ENCODE measurements around the gene NTRK3. TPM values are rescaled to one million over a fixed set of nuclear protein-coding genes. Genes with fewer than 3 reads are reported as not detected.

NTRK3 gene
- total and polyA plus RNA-seq, 10 donors = 0.33 to 6.6 (median 2.1) TPM

GRCh38 chr15:88267720-88268119, 11.2 kb upstream of the NTRK3 start:
- WGBS, 5 donors = 79 to 81% (median 80%) methylated on average over 5 of the region's 5 CpGs
- peaks cover 0 to 61% (median 0%) of the 10 kb centered on the region in 7 donors for H3K27me3 ChIP-seq (replicated peaks in 1 of 7)

GRCh38 chr15:88266170-88266569, 9.6 kb upstream of the NTRK3 start:
- WGBS, 5 donors = 79 to 89% (median 82%) methylated on average over 10 of the region's 10 CpGs
- DNase-seq = peak; percentile 47
- Histone ChIP-seq H3K27me3 (replicated peaks in 1 of 7) (peaks cover 0 to 76% (median 0%) of the 10 kb centered on the region in 7 donors), H3K36me3 (no peaks in the 10 kb centered on the region), H3K4me1 (no peaks in the 10 kb centered on the region), H3K27ac (no peak overlapping the region), H3K9me3 (no peaks in the 10 kb centered on the region), H3K4me3 (no peak overlapping the region)
- TF ChIP-seq POLR2AphosphoS5 (IDR thresholded peaks at IDR 0.05) = no peak
- TF ChIP-seq POLR2A (IDR thresholded peaks at IDR 0.05) = no peak
- intact Hi-C loops (cut with DNase I; ENCODE audit: low total_unique reads) = no loop called here

More at GRCh38 chr15:88267720-88268119, 11.2 kb upstream of the NTRK3 start:
- no peak overlapping the region for H3K4me3 ChIP-seq
- DNase-seq = no peak
- no peaks in the 10 kb centered on the region for H3K4me1 ChIP-seq
- no peaks in the 10 kb centered on the region for H3K36me3 ChIP-seq
- no peak for TF ChIP-seq POLR2AphosphoS5 (IDR thresholded peaks at IDR 0.05)
- no peak for TF ChIP-seq CTCF (IDR thresholded peaks at IDR 0.05 in 8 of 11, conservative IDR thresholded peaks at IDR 0.05 in 3 of 11)
- no peak for TF ChIP-seq POLR2A (IDR thresholded peaks at IDR 0.05)
- H3K9me3 ChIP-seq = no peaks in the 10 kb centered on the region
- intact Hi-C loops (cut with DNase I; ENCODE audit: low total_unique reads) = no loop called here
- no peak overlapping the region for H3K27ac ChIP-seq

- 63 to 73% (median 68%) methylated on average over 4 of the region's 4 CpGs for WGBS, 5 donors
- H3K9me3 ChIP-seq = no peaks in the 10 kb centered on the region
- H3K36me3 ChIP-seq = no peaks in the 10 kb centered on the region
- no peak overlapping the region for H3K4me3 ChIP-seq
- TF ChIP-seq POLR2A (IDR thresholded peaks at IDR 0.05) (no peak), CTCF (IDR thresholded peaks at IDR 0.05 in 8 of 11, conservative IDR thresholded peaks at IDR 0.05 in 3 of 11) (no peak), POLR2AphosphoS5 (IDR thresholded peaks at IDR 0.05) (no peak)
- intact Hi-C loops (cut with DNase I; ENCODE audit: low total_unique reads) = no loop called here
- H3K27me3 ChIP-seq (replicated peaks in 1 of 7) = peaks cover 0 to 82% (median 0%) of the 10 kb centered on the region in 7 donors
- H3K27ac ChIP-seq = no peak overlapping the region
- no peak for DNase-seq
- no peaks in the 10 kb centered on the region for H3K4me1 ChIP-seq
Observed at GRCh38 chr15:88264622-88265021, 8.1 kb upstream of the NTRK3 start.

- intact Hi-C loops (cut with DNase I; ENCODE audit: low total_unique reads) = no loop called here
- H3K36me3 ChIP-seq = no peaks in the 10 kb centered on the region
- WGBS, 5 donors = 78 to 88% (median 84%) methylated on average over 3 to 5 of the region's 5 CpGs
Observed at GRCh38 chr15:88262064-88262463, 5.5 kb upstream of the NTRK3 start.

More at GRCh38 chr15:88262064-88262463, 5.5 kb upstream of the NTRK3 start:
- no peak overlapping the region for H3K27ac ChIP-seq
- H3K27me3 ChIP-seq (replicated peaks in 1 of 7) = peaks cover 0 to 91% (median 14%) of the 10 kb centered on the region in 7 donors
- no peak for TF ChIP-seq POLR2A (IDR thresholded peaks at IDR 0.05)
- TF ChIP-seq POLR2AphosphoS5 (IDR thresholded peaks at IDR 0.05) = no peak
- no peak for TF ChIP-seq CTCF (IDR thresholded peaks at IDR 0.05 in 8 of 11, conservative IDR thresholded peaks at IDR 0.05 in 3 of 11)
- no peak overlapping the region for H3K4me3 ChIP-seq
- DNase-seq = no peak
- no peaks in the 10 kb centered on the region for H3K9me3 ChIP-seq
- peaks cover 4 to 13% (median 10%) of the 10 kb centered on the region in 6 donors for H3K4me1 ChIP-seq
